Right forelimb (tissue), 1 donor: ENCODE measurements around the gene RSRC1.
"Not testable (repeated sequence)": the region's sequence is repeated elsewhere in the genome, so short reads cannot be mapped to it uniquely, and the experiment has no call there.

Experiments used
- DNase-seq: peaks from one replicate; pipeline ENCODE4 v3.0.0-alpha.2; 2018

The RSRC1 gene

DNA sequence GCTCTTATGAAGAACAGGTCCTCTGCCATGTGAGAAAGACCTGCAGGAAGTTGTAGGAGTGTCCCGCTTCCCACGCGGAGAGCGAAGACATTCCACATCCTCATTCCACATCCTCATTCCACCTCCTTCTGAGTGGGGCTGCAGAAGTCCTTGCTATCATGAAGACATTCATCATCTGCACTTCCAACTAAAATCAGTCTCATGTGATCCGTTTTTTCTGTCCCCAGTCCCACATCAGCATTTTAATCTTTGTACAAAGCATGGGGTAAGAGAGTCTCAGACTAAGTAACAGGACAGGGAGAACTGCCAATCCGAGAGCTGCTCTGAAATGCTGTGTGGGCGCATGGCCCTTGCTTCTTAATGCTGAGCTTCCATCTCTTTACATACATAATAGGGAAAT is 227.2 kb downstream of the RSRC1 start:
- DNase-seq: no peak

DNA sequence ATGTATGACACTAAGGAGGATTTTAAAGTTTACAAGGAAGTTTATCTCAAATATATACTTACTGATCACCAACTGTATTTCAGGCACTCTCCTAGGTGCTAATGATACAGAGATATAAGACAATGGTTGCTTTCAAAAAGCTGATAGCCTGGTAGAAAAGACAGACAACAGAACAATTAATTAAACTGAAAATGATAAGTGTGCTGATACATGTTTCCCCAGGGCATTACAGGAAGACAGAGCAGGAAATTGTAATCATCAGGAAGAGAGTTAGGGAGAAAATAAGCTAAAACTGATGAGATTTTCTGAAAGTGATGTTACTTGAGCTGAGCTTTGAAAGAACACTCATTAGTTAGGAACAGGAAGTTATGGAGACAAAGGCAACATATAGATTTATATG is 229.7 kb downstream of the RSRC1 start:
- DNase-seq: no peak

DNA sequence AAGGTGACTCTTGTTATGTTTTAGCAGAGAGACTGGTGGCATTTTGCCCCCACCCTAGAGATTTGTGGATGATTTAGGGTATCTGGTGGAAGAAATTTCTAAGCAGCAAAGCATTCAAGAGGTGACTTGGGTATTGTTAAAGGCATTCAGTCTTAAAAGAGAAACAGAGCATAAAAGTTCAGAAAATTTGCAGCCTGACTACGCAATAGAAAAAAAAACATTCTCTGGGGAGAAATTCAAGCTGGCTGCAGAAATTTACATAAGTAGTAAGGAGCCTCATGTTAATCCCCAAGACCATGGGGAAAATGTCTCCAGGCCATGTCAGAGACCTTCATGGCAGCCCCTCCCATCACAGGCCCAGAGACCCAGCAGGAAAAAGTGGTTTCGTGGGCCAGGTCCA is 231.1 kb downstream of the RSRC1 start:
- DNase-seq: not testable (repeated sequence)

DNA sequence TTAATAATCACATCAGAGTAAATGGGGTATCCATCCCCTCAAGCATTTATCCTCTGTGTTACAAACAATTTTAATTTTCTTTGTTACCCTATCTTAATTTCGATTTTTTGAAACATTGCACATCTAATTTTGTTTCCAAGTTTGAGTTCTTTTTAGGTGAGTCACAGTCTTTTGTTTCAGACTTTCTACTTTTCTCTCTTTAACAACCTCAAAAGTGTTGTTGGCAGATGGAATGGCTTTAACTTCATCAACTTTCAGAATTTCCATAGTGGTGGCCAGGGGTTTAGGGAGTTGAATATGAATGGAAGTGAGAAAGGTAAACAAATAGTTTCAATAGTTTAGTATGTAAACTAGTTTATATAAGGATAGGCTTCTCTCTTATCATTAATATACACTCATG is 238.1 kb downstream of the RSRC1 start:
- DNase-seq: no peak

DNA sequence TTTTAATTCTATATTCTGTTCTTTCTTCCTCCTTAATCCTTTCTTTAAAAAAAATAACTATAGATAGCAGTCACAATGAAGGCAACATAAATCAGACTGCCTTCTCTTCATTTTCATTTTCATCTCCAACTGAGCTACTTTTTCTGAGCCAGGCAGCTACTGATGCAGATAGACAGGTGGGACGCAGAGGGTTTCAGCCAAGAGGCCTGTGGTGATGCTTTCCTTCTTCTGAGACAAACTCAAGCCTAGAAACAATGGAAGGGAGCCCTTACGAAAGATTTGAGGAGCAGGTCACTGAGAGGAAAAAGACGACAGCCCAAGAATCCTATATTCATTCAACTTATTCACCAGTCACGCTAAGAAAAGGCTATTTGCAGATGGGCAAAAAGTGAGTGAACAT is 241.1 kb downstream of the RSRC1 start:
- DNase-seq: no peak

DNA sequence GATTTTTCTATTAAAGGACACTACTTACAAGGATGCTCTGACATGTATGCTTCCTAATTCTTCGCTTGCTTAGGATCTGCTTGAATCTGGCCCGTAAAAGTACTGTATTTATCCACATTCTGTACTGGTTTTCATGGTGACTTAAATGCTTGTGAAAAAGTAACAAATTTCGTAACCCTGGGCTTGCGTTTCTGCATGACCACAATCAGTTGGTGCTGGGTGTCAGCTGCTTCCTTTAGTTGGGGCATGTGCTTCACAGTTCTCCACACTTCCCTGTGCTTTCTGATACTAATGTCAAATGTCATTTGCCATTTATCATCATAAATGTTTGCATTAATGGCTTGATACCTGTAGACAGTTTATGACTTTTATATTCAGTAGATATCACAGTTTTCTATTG is 242.7 kb downstream of the RSRC1 start:
- DNase-seq: no peak

DNA sequence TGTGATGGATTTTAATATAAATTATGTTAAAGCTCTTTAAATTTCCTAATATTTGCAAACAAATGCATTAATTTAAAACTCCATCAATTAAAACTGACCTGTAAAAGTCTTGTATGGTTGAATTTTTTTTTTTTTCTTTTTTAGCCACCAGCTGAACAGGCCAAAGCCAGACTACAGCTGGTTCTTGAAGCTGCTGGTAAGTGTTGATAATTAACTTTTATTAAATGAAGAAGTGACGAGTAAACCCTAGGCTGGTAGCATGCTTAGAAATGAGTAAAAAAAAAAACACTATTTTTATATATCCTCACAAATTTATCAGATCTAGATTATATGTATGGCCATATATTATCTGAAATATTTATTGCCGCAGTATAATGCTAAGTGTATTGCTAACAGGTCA is 244.8 kb downstream of the RSRC1 start:
- no peak for DNase-seq

DNA sequence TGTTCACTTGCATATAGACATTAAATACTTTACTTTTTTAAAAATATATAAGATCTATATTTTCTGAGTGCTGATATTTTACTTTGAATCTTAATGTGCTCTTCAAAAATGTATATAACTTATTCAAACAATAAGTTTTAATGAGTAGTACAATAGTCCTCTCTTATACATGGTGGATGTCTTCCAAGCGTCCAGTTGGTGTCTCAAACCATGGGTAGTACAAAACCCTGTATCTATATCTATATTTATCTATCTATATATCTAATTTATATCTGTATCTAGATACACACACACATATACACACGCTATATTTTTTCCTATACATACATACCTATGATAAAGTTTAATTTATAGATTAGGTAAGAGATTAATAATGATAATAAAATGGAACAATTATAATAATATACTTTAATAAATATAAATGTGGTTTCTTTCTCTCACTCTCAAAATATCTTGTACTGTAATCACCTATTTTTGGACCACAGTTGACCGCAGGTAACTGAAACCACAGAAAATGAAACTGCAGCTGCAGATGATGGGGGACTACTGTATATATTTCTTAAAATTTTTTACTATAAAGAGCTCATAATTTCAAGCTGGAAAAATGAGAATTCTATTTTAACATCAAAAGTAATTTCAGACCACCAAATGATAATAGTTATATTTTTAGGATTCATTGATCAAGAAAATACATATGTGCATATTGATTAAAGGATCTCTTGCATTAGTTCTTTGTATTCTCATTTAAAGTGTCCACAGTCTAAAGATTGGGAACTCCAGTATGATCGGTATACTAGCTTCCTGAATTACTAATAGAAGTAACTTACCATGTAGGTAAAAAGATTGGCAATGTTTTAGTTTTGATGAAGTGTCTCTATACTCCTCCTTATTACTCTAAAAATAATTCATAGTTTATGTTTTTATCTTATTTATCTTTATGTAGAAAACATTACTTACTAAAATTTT is 246.0 kb downstream of the RSRC1 start:
- no peak for DNase-seq

DNA sequence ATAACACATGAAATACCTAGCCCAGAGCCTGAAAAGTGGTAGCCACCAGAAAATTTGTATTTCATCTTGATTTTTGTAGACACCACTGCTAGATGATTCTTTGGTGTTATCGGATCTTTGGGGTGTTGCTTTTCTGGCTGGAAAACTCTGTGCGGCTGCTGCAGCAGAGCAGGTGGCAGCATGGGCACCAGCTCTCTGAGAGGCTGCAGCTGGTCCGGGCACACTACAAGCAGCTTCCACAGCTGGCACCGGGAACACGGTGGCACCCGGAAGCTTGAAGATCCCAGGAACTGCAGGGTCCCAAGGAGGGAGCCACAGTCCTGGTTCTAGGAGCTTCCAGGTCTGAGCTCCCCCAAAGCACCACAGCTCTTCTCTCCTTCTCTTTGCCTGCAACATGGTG is 249.4 kb downstream of the RSRC1 start:
- DNase-seq: no peak

DNA sequence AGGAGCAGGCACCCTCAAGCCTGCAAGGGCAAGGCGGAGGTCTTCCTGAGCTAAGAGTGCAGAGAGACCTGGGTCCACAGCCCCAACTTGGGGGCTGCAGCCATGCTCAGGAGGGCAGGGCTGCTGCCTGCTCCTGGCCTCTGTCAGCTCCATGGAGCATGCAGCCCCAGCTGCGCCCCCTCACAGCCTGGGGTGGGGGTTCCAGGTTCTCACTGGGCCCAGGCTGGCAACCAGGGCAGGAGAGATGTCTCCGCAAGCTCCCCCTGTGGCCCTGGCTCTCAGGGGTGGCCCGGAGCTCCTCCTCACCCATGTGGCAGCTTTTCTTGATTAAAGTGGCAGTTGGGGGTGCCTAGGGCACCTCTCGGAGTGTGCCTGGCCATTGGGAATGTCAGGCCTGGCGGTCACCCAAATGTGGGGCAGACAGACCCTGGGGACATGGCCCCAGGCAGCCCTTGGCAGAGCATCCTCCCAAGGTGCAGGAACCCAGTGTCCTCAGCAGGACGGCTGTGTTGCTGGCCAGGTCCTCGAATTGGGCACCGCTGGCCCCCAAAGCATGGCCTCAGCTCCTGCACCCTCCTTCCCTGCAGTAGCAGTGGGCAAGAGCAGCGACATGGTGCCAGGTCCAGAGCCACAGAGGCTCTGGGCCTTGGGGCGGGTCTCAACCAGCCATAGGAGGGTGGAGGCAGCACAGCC is 251.0 kb downstream of the RSRC1 start:
- DNase-seq: no peak

DNA sequence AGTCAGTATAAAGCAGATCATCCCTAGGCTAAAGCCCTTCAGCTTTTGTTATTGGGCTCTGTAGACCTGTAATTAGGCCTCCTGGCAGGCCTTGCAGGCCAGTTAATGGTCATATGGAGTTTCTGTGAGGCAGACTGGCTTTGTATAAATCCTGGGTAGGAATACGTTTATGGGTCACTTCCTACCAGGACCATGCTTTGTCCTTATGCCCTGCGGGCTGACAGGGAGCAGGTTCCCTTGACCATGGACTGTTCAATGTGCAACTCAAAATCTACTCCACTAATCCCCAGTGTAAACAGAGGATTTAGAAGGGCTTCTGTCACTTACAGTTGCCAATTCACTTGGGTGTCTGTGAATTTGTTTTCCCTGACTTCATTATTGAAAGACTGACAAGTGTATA is 258.4 kb downstream of the RSRC1 start:
- no peak for DNase-seq

DNA sequence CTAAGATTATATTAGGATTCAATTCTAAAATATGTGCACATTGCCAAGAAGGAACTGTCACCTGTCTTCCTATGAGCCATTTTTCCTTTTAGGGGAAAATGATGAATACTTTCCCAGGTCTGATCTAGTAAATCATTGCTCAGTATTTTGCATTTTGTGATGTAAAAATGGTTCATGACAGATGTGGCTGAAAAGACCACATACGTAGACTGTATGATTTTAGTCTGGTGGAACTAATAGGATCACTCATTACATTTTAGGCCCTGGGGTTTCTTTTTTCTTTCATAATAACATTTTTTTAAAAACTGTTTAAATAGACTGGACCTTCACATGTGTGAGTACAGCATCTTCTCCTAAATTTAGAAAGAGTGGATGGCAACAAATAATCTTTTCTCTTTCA is 259.4 kb downstream of the RSRC1 start:
- no peak for DNase-seq

DNA sequence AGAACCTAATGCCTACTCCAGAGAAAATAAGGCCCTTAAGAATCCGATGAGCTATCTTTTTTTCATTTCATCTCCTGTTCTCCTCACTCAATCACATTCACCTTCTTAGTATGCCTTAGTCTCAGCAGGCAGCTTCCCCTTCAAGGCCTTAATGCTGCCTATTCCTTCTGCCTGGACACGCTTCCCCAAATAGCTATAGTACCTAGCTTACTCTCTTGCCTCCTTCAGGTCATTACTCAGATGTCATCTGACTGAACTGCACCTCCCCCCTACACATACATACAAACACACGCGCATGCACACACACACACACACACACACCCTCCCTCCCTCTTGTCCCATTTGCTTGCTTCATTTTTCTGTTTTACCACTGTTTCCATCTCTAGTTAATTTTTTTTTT is 269.6 kb downstream of the RSRC1 start:
- no peak for DNase-seq

DNA sequence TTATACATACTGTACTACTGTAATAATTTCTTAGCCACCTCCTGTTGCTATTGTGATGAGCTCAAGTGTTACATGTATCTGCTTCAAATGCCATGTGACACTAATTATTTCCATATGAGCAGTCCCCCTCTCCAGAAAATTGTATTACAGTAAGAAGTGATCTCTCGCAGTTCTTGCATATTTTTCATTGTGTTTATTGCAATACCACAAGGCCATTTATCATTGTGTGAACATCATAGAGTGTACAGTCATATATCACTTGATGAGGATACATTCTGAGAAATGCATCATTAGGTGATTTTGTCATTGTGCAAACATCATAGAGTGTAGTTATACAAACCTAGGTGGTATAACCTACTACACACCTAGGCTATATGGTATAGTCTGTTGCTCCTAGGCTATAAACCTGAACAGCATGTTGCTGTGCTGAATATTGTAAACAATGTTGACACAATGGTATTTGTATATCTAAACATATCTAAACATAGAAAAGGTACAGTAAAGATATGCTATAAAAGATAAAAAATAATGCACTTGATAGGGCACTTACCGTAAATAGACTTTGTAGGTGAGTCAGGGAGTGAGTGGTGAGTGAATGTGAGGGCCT is 271.5 kb downstream of the RSRC1 start:
- no peak for DNase-seq

DNA sequence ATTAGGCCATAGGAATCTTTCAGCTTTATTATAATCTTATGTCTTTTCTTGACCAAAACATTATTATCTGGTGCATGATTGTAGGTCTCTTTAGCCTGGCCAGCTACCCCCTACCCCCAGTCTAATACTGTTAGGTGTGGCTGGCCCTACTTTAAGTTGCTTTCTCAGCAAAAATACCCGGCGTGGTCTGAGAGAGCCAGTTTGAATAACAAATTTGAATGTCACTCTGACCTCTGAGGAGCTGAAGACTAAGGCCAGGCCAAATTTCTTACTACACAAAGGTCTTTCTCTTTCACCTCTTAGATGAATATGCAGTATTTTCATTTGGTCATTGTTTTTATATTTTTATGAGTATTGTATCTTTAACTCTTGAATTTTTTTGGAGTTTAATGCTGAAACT is 272.6 kb downstream of the RSRC1 start:
- no peak for DNase-seq

DNA sequence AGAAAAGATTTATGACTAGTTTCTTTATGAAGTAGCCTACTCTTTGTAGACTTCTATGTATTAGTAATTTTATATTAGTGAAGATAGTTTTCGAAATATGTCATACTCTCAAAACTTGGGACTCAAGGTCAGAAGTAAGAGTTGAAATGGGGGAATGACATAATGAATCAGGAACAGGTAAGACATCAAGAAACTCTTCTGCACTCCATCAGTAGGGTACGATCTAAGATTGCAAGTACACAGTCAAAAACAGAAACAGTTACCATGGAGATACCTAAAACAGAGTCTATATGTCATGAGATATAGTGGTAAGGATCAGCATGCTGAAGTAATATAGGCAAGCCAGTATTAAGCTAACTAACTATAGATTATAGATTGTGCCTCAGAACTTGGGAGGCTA is 274.1 kb downstream of the RSRC1 start:
- DNase-seq: no peak

DNA sequence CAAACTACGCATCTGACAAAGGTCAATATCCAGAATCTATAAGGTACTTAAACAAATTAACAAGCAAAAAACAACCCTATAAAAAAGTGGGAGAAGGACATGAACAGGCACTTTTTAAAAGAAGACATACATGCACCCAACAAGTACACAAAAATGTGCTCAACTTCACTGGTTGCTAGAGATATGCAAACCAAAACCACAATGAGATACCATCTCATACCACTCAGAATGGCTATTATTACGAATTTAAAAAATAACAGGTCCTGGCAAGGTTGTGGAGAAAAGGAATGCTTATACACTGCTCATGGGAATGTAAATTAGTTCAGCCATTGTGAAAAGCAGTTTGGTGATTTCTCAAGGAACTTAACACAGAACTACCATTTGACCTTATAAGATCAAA is 285.5 kb downstream of the RSRC1 start:
- no peak for DNase-seq

DNA sequence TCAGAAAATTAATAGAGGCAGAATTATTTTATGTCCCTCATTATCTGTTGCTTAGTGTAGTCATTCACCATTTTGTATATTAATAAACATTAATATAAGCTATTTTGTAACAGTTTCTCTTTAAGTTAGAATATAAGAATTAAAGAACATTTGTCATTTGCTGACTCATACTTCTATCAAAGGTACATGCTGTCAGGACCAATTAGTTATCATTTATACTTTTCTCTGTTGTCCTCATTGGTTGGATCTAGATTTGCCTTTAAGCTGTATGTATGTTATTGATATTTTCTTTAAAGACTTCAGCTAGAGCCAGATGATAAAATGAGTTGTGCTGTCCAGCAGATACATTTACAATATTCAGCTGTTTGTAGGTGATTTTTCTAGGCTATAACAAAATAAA is 292.7 kb downstream of the RSRC1 start:
- no peak for DNase-seq

DNA sequence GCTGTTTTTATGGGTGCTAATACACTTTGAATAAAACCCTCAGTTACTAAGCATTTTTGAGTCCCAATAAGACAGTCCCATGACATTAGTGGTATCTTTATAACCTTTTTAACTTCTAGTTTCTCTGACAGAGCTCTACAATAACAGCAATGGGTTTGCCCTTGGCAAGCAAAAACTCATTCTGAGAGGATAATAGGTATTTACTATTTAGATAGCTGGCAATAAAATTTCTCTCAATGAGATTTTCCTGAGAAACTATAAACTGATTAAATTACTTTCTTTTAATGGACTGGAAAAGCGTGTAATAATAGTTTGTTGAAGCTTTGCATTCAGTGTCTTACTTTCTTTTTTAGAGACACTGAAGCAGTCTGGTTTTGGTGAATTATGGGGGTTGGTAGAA is 293.1 kb downstream of the RSRC1 start:
- DNase-seq: no peak

DNA sequence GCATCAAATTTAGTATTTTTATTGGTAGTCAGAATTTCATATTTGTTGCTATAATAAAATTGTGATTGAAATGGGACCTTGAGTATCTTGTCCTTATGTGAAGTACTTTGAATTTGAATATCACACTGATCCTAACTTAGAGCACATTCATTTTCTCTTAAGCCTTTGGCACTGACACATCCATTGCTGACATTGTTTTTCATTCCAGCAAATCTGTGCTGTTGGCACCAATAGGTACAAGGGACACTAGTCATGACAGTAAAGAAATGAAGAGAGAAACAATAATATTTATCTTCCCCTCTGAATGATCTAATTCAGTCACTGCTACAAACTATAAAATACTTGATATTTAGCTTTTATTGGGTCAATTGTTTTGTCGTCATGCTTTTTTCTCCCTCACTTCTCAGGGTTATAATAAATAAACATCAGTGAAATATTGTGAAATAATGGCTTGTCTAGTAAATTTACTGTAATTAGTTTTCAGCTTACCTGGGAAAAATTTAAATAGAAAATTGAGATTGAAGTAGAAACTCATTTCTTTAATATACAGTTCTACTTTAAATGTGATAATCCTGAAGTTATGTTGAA is 294.3 kb downstream of the RSRC1 start:
- no peak for DNase-seq

DNA sequence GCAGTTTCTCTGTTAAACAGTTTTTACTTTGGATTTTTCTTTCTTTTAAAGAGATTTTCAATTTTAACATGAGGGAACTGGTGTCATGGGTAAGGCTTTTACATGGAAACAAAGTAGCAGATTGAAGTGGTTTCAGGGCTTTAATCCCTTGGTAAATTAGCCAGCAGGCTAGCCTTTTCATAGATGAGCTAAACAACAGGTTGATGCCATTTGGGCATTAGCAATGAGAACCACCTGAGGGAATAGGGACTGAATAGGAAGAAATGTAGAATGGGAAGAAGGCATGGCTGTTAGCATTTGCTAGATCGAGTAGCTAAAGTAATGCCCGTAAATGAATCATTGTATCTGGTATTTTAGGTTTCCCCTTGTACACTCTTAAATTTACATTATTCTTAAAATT is 295.6 kb downstream of the RSRC1 start:
- no peak for DNase-seq

DNA sequence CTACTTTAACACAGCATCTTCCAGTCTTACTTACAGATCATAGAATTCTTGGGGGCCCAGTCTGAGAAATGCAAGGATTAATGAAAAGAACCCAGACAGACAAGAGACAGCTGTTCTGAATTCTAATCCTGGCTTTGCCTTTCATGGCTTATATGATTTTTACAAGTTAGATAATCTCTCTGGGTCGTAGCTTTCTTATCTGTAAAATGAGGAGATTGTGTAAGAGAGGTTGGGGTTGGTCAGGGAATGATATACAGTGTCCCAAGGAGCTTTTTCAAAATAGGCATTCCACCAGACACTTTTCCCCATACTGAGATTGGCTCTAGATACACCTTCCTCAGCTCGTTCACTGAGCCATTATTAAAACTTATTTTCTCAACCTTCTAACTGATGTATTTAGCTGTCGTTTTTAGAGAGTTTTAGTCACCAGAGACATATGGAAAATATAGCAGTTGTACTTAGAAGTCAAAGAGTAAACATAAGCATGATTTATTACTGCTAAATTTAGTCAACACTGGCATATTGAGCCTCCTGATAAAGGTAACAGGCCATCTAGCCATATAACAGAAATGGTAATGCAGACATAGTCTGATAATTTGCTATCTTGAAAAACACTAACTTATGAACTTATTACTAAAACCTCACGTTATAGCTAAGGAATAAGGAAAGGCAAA is 298.1 kb downstream of the RSRC1 start:
- DNase-seq: no peak

DNA sequence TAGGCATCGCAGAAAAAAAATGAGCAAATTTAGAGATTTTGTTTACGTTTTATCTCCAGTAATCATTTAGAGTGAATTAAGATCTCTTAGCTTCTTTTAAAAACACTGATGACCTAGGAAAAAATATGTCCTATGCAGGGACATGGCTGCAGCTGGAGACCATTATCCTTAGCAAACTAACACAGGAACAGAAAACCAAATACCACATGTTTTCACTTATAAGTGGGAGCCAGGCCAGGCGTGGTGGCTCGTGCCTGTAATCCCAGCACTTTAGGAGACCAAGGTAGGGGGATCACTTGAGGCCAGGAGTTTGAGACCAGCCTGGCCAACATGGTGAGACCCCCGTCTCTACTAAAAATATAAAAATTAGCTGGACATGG is 298.6 kb downstream of the RSRC1 start:
- DNase-seq: not testable (repeated sequence)
